ENCODE data around the gene DDO. TPM values are rescaled to one million over a fixed set of nuclear protein-coding genes. Genes with fewer than 3 reads are reported as not detected.

DDO gene
- total RNA-seq, 1 experiment from 2014 or later, result 0.39 TPM

DNA sequence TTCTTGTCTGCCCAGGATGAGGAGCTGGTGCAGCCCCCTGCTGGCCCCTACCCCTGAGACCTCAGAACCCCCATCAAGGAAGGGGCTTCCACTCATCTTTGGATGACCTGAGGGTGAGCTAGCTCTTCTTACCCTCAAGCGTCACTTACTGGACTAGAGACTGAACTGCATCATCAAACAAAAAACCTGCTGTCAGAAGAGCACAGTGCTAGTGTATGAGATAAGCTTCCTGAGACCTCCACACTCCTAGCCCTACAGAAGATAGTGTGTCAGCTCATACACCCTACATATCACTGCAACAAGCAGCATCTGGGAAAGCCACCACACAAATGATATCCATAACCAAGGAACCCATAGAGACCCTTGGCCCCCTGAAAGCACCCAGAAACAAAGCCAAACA is 46.0 kb upstream of the DDO start:
- no peak overlapping the region for H3K27ac ChIP-seq (ENCODE audit: low read length)
- H3K4me1 ChIP-seq (ENCODE audit: control insufficient read depth, insufficient read depth, low read length), result no peaks in the 10 kb centered on the region
- ChIA-PET CTCF (no interaction called here), POLR2A (no interaction called here)
- ATAC-seq, result no peak
- intact Hi-C loops (cut with micrococcal nuclease; ENCODE audit: unreplicated experiment), result no loop called here
- no peaks in the 10 kb centered on the region for H3K36me3 ChIP-seq (ENCODE audit: control insufficient read depth, insufficient read depth, low read length)
- no TSS peak for BruUV-seq (replicated peaks)
- peaks cover 2% of the 10 kb centered on the region; the same call in 1 of the 2 replicates for H3K27me3 ChIP-seq (ENCODE audit: control insufficient read depth, insufficient read depth, low read length)
- peaks cover 14% of the 10 kb centered on the region for H3K9me3 ChIP-seq (ENCODE audit: control insufficient read depth, insufficient read depth, low read depth, low read length)
- no peak for DNase-seq (ENCODE audit: low read depth, low spot score)
- H3K4me3 ChIP-seq (ENCODE audit: low read depth in 2 of 2, low read length in 2 of 2), result no peak overlapping the region
- in situ Hi-C loops (cut with HindIII; ENCODE audit: low pct_unique_long_range_greater_than_20kb, low sequenced_read_pairs), result no loop called here
- TF ChIP-seq TCF7L2 (IDR thresholded peaks at IDR 0.05; ENCODE audit: low read depth, low read length), result no peak
- TF ChIP-seq, protein P1, sequence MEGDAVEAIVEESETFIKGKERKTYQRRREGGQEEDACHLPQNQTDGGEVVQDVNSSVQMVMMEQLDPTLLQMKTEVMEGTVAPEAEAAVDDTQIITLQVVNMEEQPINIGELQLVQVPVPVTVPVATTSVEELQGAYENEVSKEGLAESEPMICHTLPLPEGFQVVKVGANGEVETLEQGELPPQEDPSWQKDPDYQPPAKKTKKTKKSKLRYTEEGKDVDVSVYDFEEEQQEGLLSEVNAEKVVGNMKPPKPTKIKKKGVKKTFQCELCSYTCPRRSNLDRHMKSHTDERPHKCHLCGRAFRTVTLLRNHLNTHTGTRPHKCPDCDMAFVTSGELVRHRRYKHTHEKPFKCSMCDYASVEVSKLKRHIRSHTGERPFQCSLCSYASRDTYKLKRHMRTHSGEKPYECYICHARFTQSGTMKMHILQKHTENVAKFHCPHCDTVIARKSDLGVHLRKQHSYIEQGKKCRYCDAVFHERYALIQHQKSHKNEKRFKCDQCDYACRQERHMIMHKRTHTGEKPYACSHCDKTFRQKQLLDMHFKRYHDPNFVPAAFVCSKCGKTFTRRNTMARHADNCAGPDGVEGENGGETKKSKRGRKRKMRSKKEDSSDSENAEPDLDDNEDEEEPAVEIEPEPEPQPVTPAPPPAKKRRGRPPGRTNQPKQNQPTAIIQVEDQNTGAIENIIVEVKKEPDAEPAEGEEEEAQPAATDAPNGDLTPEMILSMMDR (IDR thresholded peaks at IDR 0.05), result no peak
- TF ChIP-seq SIN3A (IDR thresholded peaks at IDR 0.05; ENCODE audit: borderline replicate concordance, insufficient read depth, low read depth, low read length), result no peak
- TF ChIP-seq POLR2AphosphoS5 (IDR thresholded peaks at IDR 0.05; ENCODE audit: low read depth, low read length), result no peak
- TF ChIP-seq, protein P2, sequence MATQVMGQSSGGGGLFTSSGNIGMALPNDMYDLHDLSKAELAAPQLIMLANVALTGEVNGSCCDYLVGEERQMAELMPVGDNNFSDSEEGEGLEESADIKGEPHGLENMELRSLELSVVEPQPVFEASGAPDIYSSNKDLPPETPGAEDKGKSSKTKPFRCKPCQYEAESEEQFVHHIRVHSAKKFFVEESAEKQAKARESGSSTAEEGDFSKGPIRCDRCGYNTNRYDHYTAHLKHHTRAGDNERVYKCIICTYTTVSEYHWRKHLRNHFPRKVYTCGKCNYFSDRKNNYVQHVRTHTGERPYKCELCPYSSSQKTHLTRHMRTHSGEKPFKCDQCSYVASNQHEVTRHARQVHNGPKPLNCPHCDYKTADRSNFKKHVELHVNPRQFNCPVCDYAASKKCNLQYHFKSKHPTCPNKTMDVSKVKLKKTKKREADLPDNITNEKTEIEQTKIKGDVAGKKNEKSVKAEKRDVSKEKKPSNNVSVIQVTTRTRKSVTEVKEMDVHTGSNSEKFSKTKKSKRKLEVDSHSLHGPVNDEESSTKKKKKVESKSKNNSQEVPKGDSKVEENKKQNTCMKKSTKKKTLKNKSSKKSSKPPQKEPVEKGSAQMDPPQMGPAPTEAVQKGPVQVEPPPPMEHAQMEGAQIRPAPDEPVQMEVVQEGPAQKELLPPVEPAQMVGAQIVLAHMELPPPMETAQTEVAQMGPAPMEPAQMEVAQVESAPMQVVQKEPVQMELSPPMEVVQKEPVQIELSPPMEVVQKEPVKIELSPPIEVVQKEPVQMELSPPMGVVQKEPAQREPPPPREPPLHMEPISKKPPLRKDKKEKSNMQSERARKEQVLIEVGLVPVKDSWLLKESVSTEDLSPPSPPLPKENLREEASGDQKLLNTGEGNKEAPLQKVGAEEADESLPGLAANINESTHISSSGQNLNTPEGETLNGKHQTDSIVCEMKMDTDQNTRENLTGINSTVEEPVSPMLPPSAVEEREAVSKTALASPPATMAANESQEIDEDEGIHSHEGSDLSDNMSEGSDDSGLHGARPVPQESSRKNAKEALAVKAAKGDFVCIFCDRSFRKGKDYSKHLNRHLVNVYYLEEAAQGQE (IDR thresholded peaks at IDR 0.05; ENCODE audit: insufficient read depth in 1 of 2, low read depth in 2 of 2, low read length in 1 of 2), result no peak

DNA sequence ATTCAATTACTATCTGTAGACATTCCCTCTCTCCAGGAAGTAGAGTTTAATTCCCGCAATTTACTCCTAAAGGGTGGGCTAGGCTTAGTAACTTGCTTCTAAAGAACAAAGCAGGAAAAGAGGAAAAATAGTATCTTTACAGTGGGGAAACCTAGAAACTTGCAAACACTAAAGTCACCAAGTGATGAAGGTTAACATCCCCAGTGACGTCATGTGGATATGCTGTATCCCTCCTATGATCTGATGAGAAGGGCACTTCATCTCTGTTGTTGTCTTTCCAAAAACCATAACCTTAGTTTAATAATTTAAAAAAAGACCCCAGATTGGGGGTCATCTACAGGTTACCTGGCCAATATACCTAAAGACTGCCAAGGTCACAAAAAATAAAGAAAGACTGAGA is 43.8 kb upstream of the DDO start:
- CTCF ChIA-PET, result no interaction called here
- DNase-seq (ENCODE audit: low read depth, low spot score) (no peak), ATAC-seq (no peak)
- Histone ChIP-seq H3K4me1 (ENCODE audit: control insufficient read depth, insufficient read depth, low read length) (no peaks in the 10 kb centered on the region), H3K9me3 (ENCODE audit: control insufficient read depth, insufficient read depth, low read depth, low read length) (peaks cover 14% of the 10 kb centered on the region), H3K27me3 (ENCODE audit: control insufficient read depth, insufficient read depth, low read length) (peaks cover 2% of the 10 kb centered on the region; the same call in 1 of the 2 replicates), H3K27ac (ENCODE audit: low read length) (no peak overlapping the region), H3K36me3 (ENCODE audit: control insufficient read depth, insufficient read depth, low read length) (no peaks in the 10 kb centered on the region), H3K4me3 (ENCODE audit: low read depth in 2 of 2, low read length in 2 of 2) (no peak overlapping the region)
- TF ChIP-seq, protein P2 (IDR thresholded peaks at IDR 0.05; ENCODE audit: insufficient read depth in 1 of 2, low read depth in 2 of 2, low read length in 1 of 2), result no peak
- TF ChIP-seq TCF7L2 (IDR thresholded peaks at IDR 0.05; ENCODE audit: low read depth, low read length) (no peak), POLR2AphosphoS5 (IDR thresholded peaks at IDR 0.05; ENCODE audit: low read depth, low read length) (no peak), SIN3A (IDR thresholded peaks at IDR 0.05; ENCODE audit: borderline replicate concordance, insufficient read depth, low read depth, low read length) (no peak)
- TF ChIP-seq, protein P1 (IDR thresholded peaks at IDR 0.05), result no peak
- POLR2A ChIA-PET, result no interaction called here
- in situ Hi-C loops (cut with HindIII; ENCODE audit: low pct_unique_long_range_greater_than_20kb, low sequenced_read_pairs), result no loop called here
- no TSS peak for BruUV-seq (replicated peaks)
- intact Hi-C loops (cut with micrococcal nuclease; ENCODE audit: unreplicated experiment), result no loop called here

All from Panc1 (cell line).